GM19372 (cell line): ENCODE measurements around the gene HDAC1.
A peak's percentile ranks its signal among the peaks of the same experiment; 100 is the strongest.

Experiments
- ATAC-seq: cut with Tn5 transposase; IDR thresholded peaks from one replicate; pipeline ENCODE4 v1.9.1; 2021; ENCODE audit warnings: mild to moderate bottlenecking, low read depth, moderate library complexity; ENCODE audit not compliant: unreplicated experiment

HDAC1 gene

DNA sequence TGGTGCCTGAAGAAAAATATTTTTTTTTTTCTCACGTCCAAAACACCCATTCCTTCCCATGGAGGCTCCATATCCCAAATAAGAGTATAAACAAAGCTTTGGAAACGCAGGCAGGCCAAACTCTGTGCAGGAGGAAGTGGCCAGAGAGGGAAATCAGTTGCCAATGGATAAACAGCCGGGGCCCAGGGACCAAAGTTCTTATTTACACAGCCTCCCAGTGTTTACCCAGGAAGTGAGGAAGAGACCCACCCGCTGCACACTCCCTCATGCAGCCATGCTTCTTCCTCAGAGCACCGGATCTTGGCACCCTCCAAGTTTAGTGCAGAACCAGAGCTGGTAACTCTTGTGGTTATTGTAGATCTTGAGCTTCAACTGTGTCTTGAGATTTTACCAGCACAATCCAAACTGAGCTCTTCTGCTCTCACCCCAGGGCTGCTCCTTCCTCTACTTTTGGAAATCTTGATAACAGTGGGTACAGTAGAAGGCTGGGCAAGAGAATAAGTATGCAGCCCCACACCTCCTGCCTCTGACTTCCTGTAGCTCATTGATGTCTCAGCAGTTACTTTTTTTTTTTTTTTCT, 29.9 kb downstream of the HDAC1 start:
- ATAC-seq: no peak

GRCh38 chr1:32327204-32327603, 35.3 kb downstream of the HDAC1 start:
- no peak for ATAC-seq

GRCh38 chr1:32329931-32330466, 38.1 kb downstream of the HDAC1 start:
- ATAC-seq: no peak

GRCh38 chr1:32330558-32331151, 38.8 kb downstream of the HDAC1 start:
- ATAC-seq: no peak

DNA sequence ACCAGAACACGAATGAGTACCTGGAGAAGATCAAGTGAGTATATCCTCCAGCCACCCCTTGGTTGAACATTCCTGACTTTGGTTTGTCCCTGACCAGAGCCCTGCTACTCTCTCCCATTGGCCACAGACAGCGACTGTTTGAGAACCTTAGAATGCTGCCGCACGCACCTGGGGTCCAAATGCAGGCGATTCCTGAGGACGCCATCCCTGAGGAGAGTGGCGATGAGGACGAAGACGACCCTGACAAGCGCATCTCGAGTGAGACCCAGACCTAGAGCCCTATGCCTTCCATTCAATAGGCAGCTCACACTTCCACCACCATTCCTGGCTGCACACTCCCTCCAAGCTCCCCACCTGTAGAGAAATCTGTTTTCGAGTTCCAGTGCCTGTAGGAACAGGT, 39.7 kb downstream of the HDAC1 start:
- ATAC-seq: no peak

DNA sequence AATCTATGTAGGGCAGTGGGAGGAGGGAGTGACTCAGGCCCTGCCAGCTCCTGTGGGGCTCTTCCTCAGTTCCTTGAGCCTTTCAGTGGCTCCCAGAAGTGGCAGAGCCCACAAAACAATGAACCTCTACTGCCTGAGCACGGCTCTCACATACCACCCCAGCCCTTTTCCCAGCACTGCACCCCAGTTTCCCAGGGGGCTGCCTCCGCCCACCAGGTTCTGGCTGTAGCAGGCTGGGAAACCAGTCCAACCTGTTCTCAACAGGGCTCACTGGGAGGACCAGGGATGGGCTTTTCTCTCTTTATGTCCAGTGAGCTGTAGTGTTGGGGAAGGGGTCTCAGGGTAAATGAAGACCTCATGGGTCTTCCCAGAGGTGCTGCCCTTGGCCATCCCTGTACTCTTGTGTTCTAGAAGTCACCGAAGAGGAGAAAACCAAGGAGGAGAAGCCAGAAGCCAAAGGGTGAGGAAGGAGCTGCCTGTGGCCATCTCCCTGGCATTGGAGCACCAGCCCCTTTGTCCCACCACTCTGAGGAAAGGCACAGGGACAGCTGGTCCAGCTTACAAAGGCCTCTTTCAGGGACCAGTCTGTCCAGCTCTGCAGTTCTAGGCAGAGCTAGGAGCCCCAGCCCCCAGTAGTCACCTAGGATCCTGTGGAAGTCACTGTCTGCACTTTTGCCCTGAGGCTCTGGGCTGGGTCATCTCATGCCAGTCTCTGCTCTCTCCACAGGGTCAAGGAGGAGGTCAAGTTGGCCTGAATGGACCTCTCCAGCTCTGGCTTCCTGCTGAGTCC, 40.6 kb downstream of the HDAC1 start:
- no peak for ATAC-seq

DNA sequence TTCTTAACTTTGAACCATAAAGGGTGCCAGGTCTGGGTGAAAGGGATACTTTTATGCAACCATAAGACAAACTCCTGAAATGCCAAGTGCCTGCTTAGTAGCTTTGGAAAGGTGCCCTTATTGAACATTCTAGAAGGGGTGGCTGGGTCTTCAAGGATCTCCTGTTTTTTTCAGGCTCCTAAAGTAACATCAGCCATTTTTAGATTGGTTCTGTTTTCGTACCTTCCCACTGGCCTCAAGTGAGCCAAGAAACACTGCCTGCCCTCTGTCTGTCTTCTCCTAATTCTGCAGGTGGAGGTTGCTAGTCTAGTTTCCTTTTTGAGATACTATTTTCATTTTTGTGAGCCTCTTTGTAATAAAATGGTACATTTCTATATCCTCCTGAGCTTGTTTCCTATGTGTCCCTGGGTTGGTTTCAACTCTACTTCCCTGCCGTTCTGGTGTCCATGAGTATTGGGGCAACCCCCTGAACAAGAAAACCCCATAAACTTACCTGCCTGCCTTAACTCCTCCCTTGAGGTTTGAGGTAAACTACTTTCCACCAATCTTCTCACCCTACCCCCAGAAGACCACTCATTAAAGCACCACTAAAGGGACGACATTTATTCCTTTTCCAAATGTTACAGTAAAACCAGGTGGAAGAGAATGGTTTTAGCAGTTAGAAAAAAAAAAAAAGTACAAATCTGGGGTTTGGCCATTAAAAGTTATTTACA, 41.5 kb downstream of the HDAC1 start:
- no peak for ATAC-seq

- no peak for ATAC-seq
These were observed 42.5 kb downstream of the HDAC1 start for GRCh38 chr1:32334274-32334861.

DNA sequence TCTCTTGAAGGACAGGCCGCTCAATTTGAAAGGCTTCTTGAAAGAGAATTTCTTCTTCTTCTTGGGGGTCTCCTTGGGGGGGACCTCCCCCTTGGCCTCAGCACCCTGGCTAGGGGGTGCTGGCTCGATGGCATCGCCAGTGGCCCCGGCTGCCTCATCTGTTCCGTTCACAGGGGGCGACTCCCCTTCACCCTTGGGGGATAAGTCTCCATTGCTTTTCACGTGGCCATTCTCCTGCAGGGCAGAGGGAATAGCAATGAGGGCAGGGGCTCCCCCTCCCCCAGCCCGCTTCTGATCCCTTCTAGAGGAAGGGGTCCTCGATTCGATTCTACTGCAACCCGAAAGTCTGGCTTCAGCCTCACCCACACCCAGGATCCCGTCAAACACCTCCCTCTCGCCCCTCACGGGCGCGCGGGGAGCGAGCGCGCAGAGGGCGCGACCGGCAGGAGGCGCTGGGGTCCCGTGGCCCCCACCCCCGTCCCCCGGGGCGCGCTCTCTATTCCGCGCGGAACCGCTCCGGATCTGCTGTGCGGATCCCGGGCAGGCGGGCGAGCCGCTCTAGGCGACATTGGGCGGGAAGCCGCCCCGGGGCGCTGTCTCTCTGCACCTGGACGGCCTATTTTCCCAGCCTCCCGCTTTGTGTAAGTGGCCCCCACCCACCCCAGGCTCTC, 43.1 kb downstream of the HDAC1 start:
- peak; percentile 17 for ATAC-seq

DNA sequence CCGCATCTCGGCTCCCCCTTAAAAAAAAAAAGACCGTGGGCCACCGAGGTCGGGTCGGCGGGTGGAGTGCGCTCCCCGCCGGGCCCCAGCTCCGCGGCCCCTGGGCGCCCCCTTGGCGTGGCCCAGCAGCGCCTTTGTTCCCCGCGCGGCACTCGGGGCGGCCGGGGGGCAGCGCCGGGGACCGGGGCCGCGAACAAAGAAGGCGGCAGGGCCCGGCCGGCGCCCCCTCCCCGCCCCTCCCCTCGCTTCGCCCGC, 43.6 kb downstream of the HDAC1 start:
- peak; percentile 19 for ATAC-seq

GRCh38 chr1:32335790-32336590, 44.1 kb downstream of the HDAC1 start, which contains the start of gene MARCKSL1:
TSS of gene MARCKSL1 (minus strand) at chr1:32336233. CDS start at chr1:32336033, 200 bp downstream.
- ATAC-seq: peak; percentile 37

GRCh38 chr1:32336591-32336932, 44.7 kb downstream of the HDAC1 start:
- ATAC-seq: no peak

- no peak for ATAC-seq
These were observed 45.2 kb downstream of the HDAC1 start for GRCh38 chr1:32336963-32337675.

- ATAC-seq: no peak
These were observed 46.2 kb downstream of the HDAC1 start for GRCh38 chr1:32337855-32338636.

- no peak for ATAC-seq
These were observed 46.8 kb downstream of the HDAC1 start for GRCh38 chr1:32338637-32339145.

- ATAC-seq: no peak
These were observed 47.6 kb downstream of the HDAC1 start for GRCh38 chr1:32339363-32339978.

- ATAC-seq: no peak
These were observed 49.4 kb downstream of the HDAC1 start for GRCh38 chr1:32341186-32341757.
